ENCODE results near the gene BLM. TPM values are rescaled to one million over a fixed set of nuclear protein-coding genes. Genes with fewer than 3 reads are reported as not detected.

The BLM gene
- total RNA-seq, 1 donor from 2014 or later, result 21.5 TPM

DNA sequence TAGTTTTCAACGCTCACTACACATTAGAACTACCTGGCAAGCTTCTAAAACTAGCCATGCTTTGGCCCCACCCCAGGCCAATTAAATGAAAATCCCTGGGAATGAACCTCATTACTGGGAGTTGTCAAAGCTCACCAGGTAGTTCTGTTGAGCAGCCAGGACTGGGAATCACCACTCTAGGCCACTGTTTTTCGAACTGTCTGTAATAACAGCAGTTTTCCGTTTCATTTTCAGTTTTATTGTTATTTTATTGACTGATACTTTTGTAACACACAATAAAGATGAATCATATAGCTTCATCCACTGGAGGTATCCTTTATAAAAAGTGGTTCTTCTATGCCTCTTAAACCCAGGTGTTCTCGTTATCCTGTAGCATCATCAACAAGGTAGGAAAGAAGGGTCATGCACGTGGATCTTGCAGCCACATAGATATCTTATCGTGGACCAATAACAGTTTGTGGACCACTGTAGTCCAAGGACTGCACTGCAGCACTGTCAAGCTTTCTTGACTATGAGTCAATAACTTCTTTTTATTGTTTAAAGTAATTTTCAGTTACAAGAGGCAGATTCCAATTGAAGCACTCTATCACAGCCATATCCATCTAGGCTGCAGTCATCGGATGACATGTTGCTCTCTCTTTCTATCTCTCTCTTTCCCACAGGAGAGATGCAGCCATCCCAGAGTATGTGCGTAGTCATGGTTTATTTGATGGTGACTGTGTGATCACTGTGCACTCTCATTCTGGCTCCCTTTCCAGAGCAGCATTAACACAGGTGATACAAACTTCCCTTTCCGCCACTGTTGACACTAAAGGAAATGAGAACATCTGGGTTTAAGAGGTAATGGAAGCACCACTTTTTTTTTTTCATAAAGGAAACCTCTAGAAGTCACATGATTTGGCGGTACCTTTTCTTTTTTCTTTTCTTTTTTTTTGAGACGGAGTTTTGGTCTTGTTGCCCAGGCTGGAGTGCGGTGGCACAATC, 39.0 kb upstream of the BLM start:
- Mint-ChIP-seq H3K4me1 (ENCODE audit: unreplicated experiment) (no peaks in the 10 kb centered on the region), H3K27me3 (no peaks in the 10 kb centered on the region), H3K9me3 (no peaks in the 10 kb centered on the region), H3K4me3 (no peak overlapping the region), H3K36me3 (no peaks in the 10 kb centered on the region), H3K27ac (no peak overlapping the region)
- no peak for DNase-seq (ENCODE audit: extremely low spot score, unreplicated experiment)
- TF ChIP-seq, protein P1, sequence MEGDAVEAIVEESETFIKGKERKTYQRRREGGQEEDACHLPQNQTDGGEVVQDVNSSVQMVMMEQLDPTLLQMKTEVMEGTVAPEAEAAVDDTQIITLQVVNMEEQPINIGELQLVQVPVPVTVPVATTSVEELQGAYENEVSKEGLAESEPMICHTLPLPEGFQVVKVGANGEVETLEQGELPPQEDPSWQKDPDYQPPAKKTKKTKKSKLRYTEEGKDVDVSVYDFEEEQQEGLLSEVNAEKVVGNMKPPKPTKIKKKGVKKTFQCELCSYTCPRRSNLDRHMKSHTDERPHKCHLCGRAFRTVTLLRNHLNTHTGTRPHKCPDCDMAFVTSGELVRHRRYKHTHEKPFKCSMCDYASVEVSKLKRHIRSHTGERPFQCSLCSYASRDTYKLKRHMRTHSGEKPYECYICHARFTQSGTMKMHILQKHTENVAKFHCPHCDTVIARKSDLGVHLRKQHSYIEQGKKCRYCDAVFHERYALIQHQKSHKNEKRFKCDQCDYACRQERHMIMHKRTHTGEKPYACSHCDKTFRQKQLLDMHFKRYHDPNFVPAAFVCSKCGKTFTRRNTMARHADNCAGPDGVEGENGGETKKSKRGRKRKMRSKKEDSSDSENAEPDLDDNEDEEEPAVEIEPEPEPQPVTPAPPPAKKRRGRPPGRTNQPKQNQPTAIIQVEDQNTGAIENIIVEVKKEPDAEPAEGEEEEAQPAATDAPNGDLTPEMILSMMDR (conservative IDR thresholded peaks at IDR 0.05), result no peak

GRCh38 chr15:90679959-90680358, 37.2 kb upstream of the BLM start:
- TF ChIP-seq, protein P1 (conservative IDR thresholded peaks at IDR 0.05), result no peak
- Mint-ChIP-seq H3K27ac (no peak overlapping the region), H3K9me3 (no peaks in the 10 kb centered on the region), H3K4me1 (ENCODE audit: unreplicated experiment) (peaks cover 7% of the 10 kb centered on the region), H3K4me3 (no peak overlapping the region), H3K36me3 (no peaks in the 10 kb centered on the region), H3K27me3 (no peaks in the 10 kb centered on the region)
- no peak for DNase-seq (ENCODE audit: extremely low spot score, unreplicated experiment)

DNA sequence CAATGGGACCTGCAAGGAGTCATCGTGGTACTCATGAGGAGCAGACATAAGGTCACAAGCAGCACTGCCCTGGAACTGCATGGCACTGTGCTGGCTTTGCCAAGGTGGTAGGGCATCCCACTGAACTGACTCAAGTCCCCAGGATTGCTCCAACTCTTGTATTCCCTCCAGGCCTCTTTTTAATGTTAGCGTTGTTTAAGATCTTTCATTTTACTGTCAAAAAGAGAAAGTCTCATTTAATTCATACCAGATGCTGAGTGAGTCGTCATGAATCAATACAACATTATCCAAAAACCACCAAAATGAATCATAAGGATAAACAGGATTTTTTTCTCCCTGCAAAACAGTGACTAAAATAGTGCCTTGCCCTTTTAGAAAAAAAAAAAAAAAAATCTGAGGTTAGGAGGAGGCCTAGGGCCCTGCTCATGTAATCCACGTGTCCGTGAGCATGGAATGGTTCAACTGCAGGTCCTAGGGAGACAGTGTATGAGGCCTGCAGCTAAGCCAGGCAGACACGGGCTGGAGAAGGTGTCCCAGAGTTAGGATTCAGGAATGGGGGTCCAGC, 36.7 kb upstream of the BLM start:
- H3K4me3 Mint-ChIP-seq, result no peak overlapping the region
- no peaks in the 10 kb centered on the region for H3K9me3 Mint-ChIP-seq
- DNase-seq (ENCODE audit: extremely low spot score, unreplicated experiment), result no peak
- peaks cover 7% of the 10 kb centered on the region for H3K4me1 Mint-ChIP-seq (ENCODE audit: unreplicated experiment)
- H3K36me3 Mint-ChIP-seq, result no peaks in the 10 kb centered on the region
- no peaks in the 10 kb centered on the region for H3K27me3 Mint-ChIP-seq
- TF ChIP-seq, protein P1 (conservative IDR thresholded peaks at IDR 0.05), result no peak
- no peak overlapping the region for H3K27ac Mint-ChIP-seq

DNA sequence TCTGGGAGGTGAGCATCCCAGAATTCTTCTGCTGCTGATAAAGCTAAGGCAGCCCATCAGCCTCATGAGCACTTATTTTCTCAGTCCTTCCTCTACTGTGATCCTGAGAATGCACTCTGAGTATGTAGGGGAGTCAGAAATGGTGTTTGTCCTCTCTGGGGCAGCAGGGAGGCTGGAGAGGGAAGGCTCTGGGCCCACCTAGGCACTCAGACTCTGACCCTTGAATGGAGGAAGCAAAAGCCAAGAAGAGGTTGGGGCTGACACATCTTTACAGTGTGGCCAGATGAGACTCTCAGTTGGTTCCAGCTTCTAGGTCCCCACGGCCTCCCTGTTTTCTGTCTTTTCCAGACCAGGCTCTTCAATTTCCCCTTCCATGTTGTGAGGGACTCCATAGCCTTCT, 36.1 kb upstream of the BLM start:
- Mint-ChIP-seq H3K4me1 (ENCODE audit: unreplicated experiment) (peaks cover 7% of the 10 kb centered on the region), H3K27ac (no peak overlapping the region), H3K27me3 (no peaks in the 10 kb centered on the region), H3K9me3 (no peaks in the 10 kb centered on the region), H3K4me3 (no peak overlapping the region), H3K36me3 (no peaks in the 10 kb centered on the region)
- TF ChIP-seq, protein P1 (conservative IDR thresholded peaks at IDR 0.05), result no peak
- DNase-seq (ENCODE audit: extremely low spot score, unreplicated experiment), result no peak

DNA sequence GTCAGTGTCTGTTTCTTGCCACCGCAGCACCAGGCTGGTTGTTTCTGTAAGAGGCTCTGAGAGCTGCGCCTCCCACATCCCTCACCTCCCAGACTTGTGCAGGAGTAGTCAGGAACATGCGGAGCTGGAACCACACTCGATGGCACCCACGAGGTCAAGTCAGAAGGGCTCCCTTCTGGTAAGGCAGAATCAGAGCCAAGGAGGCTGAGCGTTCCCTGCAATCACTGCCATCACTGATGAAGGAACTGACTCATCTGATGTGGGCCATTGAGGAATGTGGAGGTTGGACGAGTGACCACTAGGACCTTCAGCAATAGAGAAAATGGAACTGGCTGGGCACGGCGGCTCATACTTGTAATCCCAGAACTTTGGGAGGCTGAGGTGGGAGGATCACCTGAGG, 35.7 kb upstream of the BLM start:
- TF ChIP-seq, protein P1 (conservative IDR thresholded peaks at IDR 0.05), result no peak
- Mint-ChIP-seq H3K4me3 (no peak overlapping the region), H3K36me3 (no peaks in the 10 kb centered on the region), H3K4me1 (ENCODE audit: unreplicated experiment) (peaks cover 7% of the 10 kb centered on the region), H3K27me3 (no peaks in the 10 kb centered on the region), H3K27ac (no peak overlapping the region), H3K9me3 (no peaks in the 10 kb centered on the region)
- DNase-seq (ENCODE audit: extremely low spot score, unreplicated experiment), result no peak
